Kidney epithelial cell (primary cell): ENCODE results near the gene RFTN1. TPM values are rescaled to one million over a fixed set of nuclear protein-coding genes. Genes with fewer than 3 reads are reported as not detected.

Source experiments
- total RNA-seq: library from RNA; depleted of rRNA; stranded (reverse); fragments of >200 nt; gene quantifications from 2 replicates; pipeline ENCODE4 v1.2.3, GENCODE V29; 2015

The RFTN1 gene
- total RNA-seq, 1 donor from 2014 or later: 50.7 TPM

Other genes starting within 250 kb of the RFTN1 start
- gene DPH3, start 248.8 kb downstream of the RFTN1 start, total RNA-seq: 29.6 and 30.5 TPM in 2 replicates
- 16.6 and 18.8 TPM in 2 replicates for gene OXNAD1, start 248.5 kb downstream of the RFTN1 start, total RNA-seq
- gene DAZL, start 91.7 kb upstream of the RFTN1 start, total RNA-seq: not detected in 2 replicates